ENCODE data around the gene SAFB. TPM values are rescaled to one million over a fixed set of nuclear protein-coding genes. Genes with fewer than 3 reads are reported as not detected.

SAFB gene
- total RNA-seq, 1 donor from 2014 or later = 113 TPM

Other genes starting within 250 kb of the SAFB start
- not detected for gene ZNRF4, start 167.7 kb upstream of the SAFB start, total RNA-seq (ENCODE audit: unreplicated experiment)
- 0.33 TPM for gene TINCR, start 55.1 kb upstream of the SAFB start, total RNA-seq (ENCODE audit: unreplicated experiment)
- 85.5 TPM for gene SAFB2, start 307 bp upstream of the SAFB start, total RNA-seq (ENCODE audit: unreplicated experiment)
- gene MICOS13, start 57.4 kb downstream of the SAFB start, total RNA-seq (ENCODE audit: unreplicated experiment) = 23.6 TPM
- gene HSD11B1L, start 57.9 kb downstream of the SAFB start, total RNA-seq (ENCODE audit: unreplicated experiment) = 11.8 TPM
- 910 TPM for gene RPL36, start 67.2 kb downstream of the SAFB start, total RNA-seq (ENCODE audit: unreplicated experiment)
- gene LONP1, start 97.1 kb downstream of the SAFB start, total RNA-seq (ENCODE audit: unreplicated experiment) = 64.4 TPM
- gene CATSPERD, start 97.6 kb downstream of the SAFB start, total RNA-seq (ENCODE audit: unreplicated experiment) = not detected
- 2.2 TPM for gene PRR22, start 161.7 kb downstream of the SAFB start, total RNA-seq (ENCODE audit: unreplicated experiment)
- gene DUS3L, start 168.1 kb downstream of the SAFB start, total RNA-seq (ENCODE audit: unreplicated experiment) = 16.2 TPM
- gene NRTN, start 182.0 kb downstream of the SAFB start, total RNA-seq (ENCODE audit: unreplicated experiment) = 0.56 TPM
- 0.18 TPM for gene FUT6, start 216.6 kb downstream of the SAFB start, total RNA-seq (ENCODE audit: unreplicated experiment)
- gene FUT3, start 228.4 kb downstream of the SAFB start, total RNA-seq (ENCODE audit: unreplicated experiment) = 1.4 TPM
- gene FUT5, start 247.5 kb downstream of the SAFB start, total RNA-seq (ENCODE audit: unreplicated experiment) = not detected